Measurements from ENCODE around the gene RNF213.
A peak's percentile ranks its signal among the peaks of the same experiment; 100 is the strongest.

GRCh38 chr17:80414803-80415625 lies 154.4 kb downstream of the RNF213 start, which contains the start of gene ENDOV:
- TF ChIP-seq CTCF (IDR thresholded peaks at IDR 0.05) (no peak), ZBTB33 (IDR thresholded peaks at IDR 0.05; ENCODE audit: borderline replicate concordance, low read depth) (no peak), GATA2 (CRISPR knock-in tag; IDR thresholded peaks at IDR 0.05) (no peak), RFX5 (IDR thresholded peaks at IDR 0.05; ENCODE audit: low read length) (no peak), FOXM1 (IDR thresholded peaks at IDR 0.05; ENCODE audit: low read depth) (0 out of 2 replicates have a peak, but pooled peaks have one; percentile 60), EP300 (IDR thresholded peaks at IDR 0.05; ENCODE audit: borderline replicate concordance in 1 of 2, low read depth in 1 of 2, low read length in 1 of 2) (0 out of 4 replicates have a peak, but pooled peaks of 1 of the 2 experiments have one; percentile 23), RAD21 (IDR thresholded peaks at IDR 0.05; ENCODE audit: low read length) (no peak), TAF1 (IDR thresholded peaks at IDR 0.05; ENCODE audit: borderline replicate concordance, low read depth, low read length) (peak; percentile 87)

Measured in SK-N-SH (cell line).